Skeletal muscle tissue (tissue), 4 donors: Measurements from ENCODE around the gene ITPRID1. TPM values are rescaled to one million over a fixed set of nuclear protein-coding genes. Genes with fewer than 3 reads are reported as not detected.

Source experiments
- H3K27ac ChIP-seq: one replicate; pipeline ENCODE4 v1.7.0; 2013; ENCODE audit warnings: mild to moderate bottlenecking, low read depth, low read length, inconsistent platforms
- H3K27me3 ChIP-seq, 3 donors: one replicate each; pipeline ENCODE4 v1.7.0; 2013; ENCODE audit warnings: low read length in 3 of 3; ENCODE audit not compliant: control insufficient read depth in 3 of 3, insufficient read depth in 3 of 3
- H3K36me3 ChIP-seq, 3 donors: one replicate each; pipeline ENCODE4 v1.7.0; 2013; ENCODE audit warnings: low read length in 3 of 3; ENCODE audit not compliant: control insufficient read depth in 3 of 3, insufficient read depth in 3 of 3
- H3K4me1 ChIP-seq, 3 donors: one replicate each; pipeline ENCODE4 v1.7.0; 2013; ENCODE audit warnings: low read length in 3 of 3, mild to moderate bottlenecking in 3 of 3; ENCODE audit not compliant: control insufficient read depth in 3 of 3, insufficient read depth in 3 of 3
- H3K4me3 ChIP-seq, 3 donors: one replicate each; pipeline ENCODE4 v1.7.0; 2013; ENCODE audit warnings: low read length in 3 of 3
- H3K9ac ChIP-seq, 3 donors: one replicate each; pipeline ENCODE4 v1.7.0; 2013; ENCODE audit warnings: low read length in 3 of 3, mild to moderate bottlenecking in 3 of 3, moderate library complexity in 2 of 3, low read depth in 1 of 3
- H3K9me3 ChIP-seq, 3 donors: one replicate each; pipeline ENCODE4 v1.7.0; 2013; ENCODE audit warnings: low read length in 3 of 3; ENCODE audit not compliant: control insufficient read depth in 3 of 3
- total RNA-seq: library from RNA; depleted of rRNA; stranded (reverse); fragments of >200 nt; gene quantifications from one replicate; pipeline ENCODE4 v1.2.3, GENCODE V29; 2014
- donor health status: Osteomylitis.

Gene ITPRID1
- total RNA-seq, 1 donor from 2014 or later = 0.52 TPM

GRCh38 chr7:31648880-31649279 lies 135.0 kb downstream of the ITPRID1 start:
- no peaks in the 10 kb centered on the region for H3K9me3 ChIP-seq
- no peak overlapping the region for H3K4me3 ChIP-seq
- no peak overlapping the region for H3K9ac ChIP-seq
- H3K27me3 ChIP-seq = no peaks in the 10 kb centered on the region
- H3K36me3 ChIP-seq = no peaks in the 10 kb centered on the region
- H3K27ac ChIP-seq = no peak overlapping the region
- no peaks in the 10 kb centered on the region for H3K4me1 ChIP-seq

- no peaks in the 10 kb centered on the region for H3K36me3 ChIP-seq
- no peak overlapping the region for H3K9ac ChIP-seq
- no peak overlapping the region for H3K27ac ChIP-seq
- H3K27me3 ChIP-seq = no peaks in the 10 kb centered on the region
- no peaks in the 10 kb centered on the region for H3K9me3 ChIP-seq
- H3K4me3 ChIP-seq = no peak overlapping the region
- no peaks in the 10 kb centered on the region for H3K4me1 ChIP-seq
Measured at GRCh38 chr7:31651234-31652062, 137.6 kb downstream of the ITPRID1 start.

- Histone ChIP-seq H3K4me3 (no peak overlapping the region), H3K27ac (no peak overlapping the region), H3K36me3 (no peaks in the 10 kb centered on the region), H3K27me3 (no peaks in the 10 kb centered on the region), H3K9me3 (no peaks in the 10 kb centered on the region), H3K4me1 (no peaks in the 10 kb centered on the region), H3K9ac (no peak overlapping the region)
Measured at GRCh38 chr7:31652063-31652326, 138.1 kb downstream of the ITPRID1 start.

- no peaks in the 10 kb centered on the region for H3K27me3 ChIP-seq
- no peaks in the 10 kb centered on the region for H3K4me1 ChIP-seq
- H3K9me3 ChIP-seq = no peaks in the 10 kb centered on the region
- H3K36me3 ChIP-seq = no peaks in the 10 kb centered on the region
- no peak overlapping the region for H3K4me3 ChIP-seq
- no peak overlapping the region for H3K27ac ChIP-seq
- H3K9ac ChIP-seq = no peak overlapping the region
Measured at GRCh38 chr7:31663072-31663471, 149.2 kb downstream of the ITPRID1 start.

- H3K27ac ChIP-seq = no peak overlapping the region
- no peaks in the 10 kb centered on the region for H3K4me1 ChIP-seq
- H3K36me3 ChIP-seq = no peaks in the 10 kb centered on the region
- H3K9ac ChIP-seq = no peak overlapping the region
- H3K27me3 ChIP-seq = no peaks in the 10 kb centered on the region
- no peak overlapping the region for H3K4me3 ChIP-seq
- no peaks in the 10 kb centered on the region for H3K9me3 ChIP-seq
Measured at GRCh38 chr7:31664890-31665289, 151.0 kb downstream of the ITPRID1 start.

- no peaks in the 10 kb centered on the region for H3K9me3 ChIP-seq
- no peak overlapping the region for H3K27ac ChIP-seq
- H3K27me3 ChIP-seq = no peaks in the 10 kb centered on the region
- H3K9ac ChIP-seq = no peak overlapping the region
- no peak overlapping the region for H3K4me3 ChIP-seq
- H3K36me3 ChIP-seq = no peaks in the 10 kb centered on the region
- no peaks in the 10 kb centered on the region for H3K4me1 ChIP-seq
Measured at GRCh38 chr7:31665546-31665945, 151.7 kb downstream of the ITPRID1 start.

GRCh38 chr7:31669461-31669860 lies 155.6 kb downstream of the ITPRID1 start:
- H3K36me3 ChIP-seq = no peaks in the 10 kb centered on the region
- no peak overlapping the region for H3K4me3 ChIP-seq
- no peaks in the 10 kb centered on the region for H3K4me1 ChIP-seq
- H3K27me3 ChIP-seq = peaks cover 0 to 3% (median 0%) of the 10 kb centered on the region in 3 donors
- no peak overlapping the region for H3K9ac ChIP-seq
- H3K27ac ChIP-seq = no peak overlapping the region
- peaks cover 0 to 2% (median 0%) of the 10 kb centered on the region in 3 donors for H3K9me3 ChIP-seq

GRCh38 chr7:31679574-31680305 lies 165.8 kb downstream of the ITPRID1 start:
- H3K9me3 ChIP-seq = no peaks in the 10 kb centered on the region
- no peaks in the 10 kb centered on the region for H3K27me3 ChIP-seq
- H3K9ac ChIP-seq = no peak overlapping the region
- H3K36me3 ChIP-seq = no peaks in the 10 kb centered on the region
- H3K4me1 ChIP-seq = no peaks in the 10 kb centered on the region
- no peak overlapping the region for H3K27ac ChIP-seq
- H3K4me3 ChIP-seq = no peak overlapping the region

- no peaks in the 10 kb centered on the region for H3K4me1 ChIP-seq
- H3K9ac ChIP-seq = no peak overlapping the region
- no peak overlapping the region for H3K4me3 ChIP-seq
- no peaks in the 10 kb centered on the region for H3K27me3 ChIP-seq
- no peak overlapping the region for H3K27ac ChIP-seq
- no peaks in the 10 kb centered on the region for H3K36me3 ChIP-seq
- no peaks in the 10 kb centered on the region for H3K9me3 ChIP-seq
Measured at GRCh38 chr7:31683445-31684225, 169.7 kb downstream of the ITPRID1 start.
